ENCODE results near the gene IRAG1.
A peak's percentile ranks its signal among the peaks of the same experiment; 100 is the strongest.

The IRAG1 gene

GRCh38 chr11:10666556-10667520 lies 26.7 kb downstream of the IRAG1 start:
- no peak for DNase-seq

GRCh38 chr11:10664496-10664895 lies 29.1 kb downstream of the IRAG1 start:
- DNase-seq: no peak

GRCh38 chr11:10663990-10664389 lies 29.6 kb downstream of the IRAG1 start:
- no peak for DNase-seq

- no peak for DNase-seq
Observed at GRCh38 chr11:10663365-10663764, 30.2 kb downstream of the IRAG1 start.

- no peak for DNase-seq
Observed at GRCh38 chr11:10660323-10660722, 33.2 kb downstream of the IRAG1 start.

- DNase-seq: no peak
Observed at GRCh38 chr11:10659339-10660216, 34.0 kb downstream of the IRAG1 start.

GRCh38 chr11:10658621-10659338 lies 34.8 kb downstream of the IRAG1 start:
- DNase-seq: no peak

GRCh38 chr11:10657308-10658271 lies 36.0 kb downstream of the IRAG1 start:
- DNase-seq: no peak

- no peak for DNase-seq
Observed at GRCh38 chr11:10655943-10656576, 37.5 kb downstream of the IRAG1 start.

GRCh38 chr11:10655227-10655626 lies 38.3 kb downstream of the IRAG1 start:
- DNase-seq: no peak

- DNase-seq: no peak
Observed at GRCh38 chr11:10654811-10655150, 38.8 kb downstream of the IRAG1 start.

- peak; percentile 48 for DNase-seq
Observed at GRCh38 chr11:10653946-10654810, 39.4 kb downstream of the IRAG1 start.

- DNase-seq: no peak
Observed at GRCh38 chr11:10653261-10653660, 40.3 kb downstream of the IRAG1 start.

- no peak for DNase-seq
Observed at GRCh38 chr11:10651656-10652361, 41.7 kb downstream of the IRAG1 start.

- DNase-seq: no peak
Observed at GRCh38 chr11:10650630-10651029, 42.9 kb downstream of the IRAG1 start.

- no peak for DNase-seq
Observed at GRCh38 chr11:10650166-10650565, 43.4 kb downstream of the IRAG1 start.

GRCh38 chr11:10648871-10649270 lies 44.7 kb downstream of the IRAG1 start:
- no peak for DNase-seq

- DNase-seq: no peak
Observed at GRCh38 chr11:10646681-10647355, 46.7 kb downstream of the IRAG1 start.

- no peak for DNase-seq
Observed at GRCh38 chr11:10646005-10646404, 47.5 kb downstream of the IRAG1 start.

All from NCI-H526 treated with DMSO at 0.1 percent for 48 hours (cell line).